Caco-2 (cell line): ENCODE results near the gene TMCC1. TPM values are rescaled to one million over a fixed set of nuclear protein-coding genes. Genes with fewer than 3 reads are reported as not detected.
A peak's percentile ranks its signal among the peaks of the same experiment; 100 is the strongest.

ENCODE experiments used
- BruUV-seq: library from RNA; stranded (reverse); fragments of 400-500 nt; replicated peaks from 2 replicates; lab custom pipeline; 2021; lab: Mats Ljungman, UMichigan
- CTCF ChIA-PET: fragments of 300-600 bp; sonication (Branson Sonifier 250); formaldehyde crosslinking; loops from one replicate; lab custom pipeline; 2022; ENCODE audit warnings: antibody characterized with exemption; lab: Charles Lee
- POLR2A ChIA-PET: fragments of 300-600 bp; sonication (Branson Sonifier 250); formaldehyde crosslinking; loops from one replicate; lab custom pipeline; 2022; ENCODE audit warnings: antibody characterized with exemption; lab: Charles Lee
- DNase-seq, 2 experiments: peaks; one replicate each; pipeline versions ENCODE4 v3.0.0 to v3.0.0-alpha.2; 2020 to 2022
- H3K27me3 ChIP-seq: replicated peaks from 2 replicates; pipeline ENCODE4 v1.6.0; 2011; ENCODE audit warnings: low read length; ENCODE audit not compliant: control insufficient read depth, insufficient read depth
- H3K36me3 ChIP-seq: 2 replicates; pipeline ENCODE4 v1.5.1; 2011; ENCODE audit warnings: low read length; ENCODE audit not compliant: control insufficient read depth, insufficient read depth
- H3K4me1 ChIP-seq: fragments of 250-450 bp; sonication (Bioruptor Pico); 2 replicates; pipeline ENCODE4 v1.5.1; 2020; ENCODE audit warnings: mild to moderate bottlenecking
- H3K4me3 ChIP-seq: 2 replicates; pipeline ENCODE4 v1.5.1; 2011; ENCODE audit warnings: low read depth, mild to moderate bottlenecking, control low read depth, low read length
- H3K9me3 ChIP-seq: fragments of 250-450 bp; sonication (Bioruptor Pico); 2 replicates; pipeline ENCODE4 v1.5.1; 2020; ENCODE audit warnings: mild to moderate bottlenecking, moderate library complexity
- H3K27ac Mint-ChIP-seq: one replicate; pipeline ENCODE4 v1.8.0; 2022; ENCODE audit warnings: mixed read lengths; ENCODE audit not compliant: unreplicated experiment
- H3K27me3 Mint-ChIP-seq: one replicate; pipeline ENCODE4 v1.8.0; 2022; ENCODE audit warnings: mixed read lengths; ENCODE audit not compliant: insufficient read depth, unreplicated experiment
- H3K36me3 Mint-ChIP-seq: one replicate; pipeline ENCODE4 v1.8.0; 2022; ENCODE audit warnings: mild to moderate bottlenecking, mixed read lengths; ENCODE audit not compliant: insufficient read depth, unreplicated experiment
- H3K4me1 Mint-ChIP-seq: one replicate; pipeline ENCODE4 v1.8.0; 2022; ENCODE audit warnings: low read depth, mixed read lengths; ENCODE audit not compliant: unreplicated experiment
- H3K4me3 Mint-ChIP-seq: one replicate; pipeline ENCODE4 v1.8.0; 2022; ENCODE audit warnings: mild to moderate bottlenecking, moderate library complexity, mixed read lengths; ENCODE audit not compliant: unreplicated experiment
- H3K9me3 Mint-ChIP-seq: one replicate; pipeline ENCODE4 v1.8.0; 2022; ENCODE audit warnings: mixed read lengths; ENCODE audit not compliant: unreplicated experiment
- CTCF ChIP-seq, 2 experiments: fragments of 200-600 bp in 1 of 2; IDR thresholded peaks; 1 replicate in 1 of 2; 2 replicates in 1 of 2; pipeline versions ENCODE4 v1.5.1 to v1.8.0; 2011 to 2022; ENCODE audit warnings: antibody characterized with exemption in 1 of 2, control low read depth in 1 of 2, inconsistent platforms in 1 of 2, low read depth in 1 of 2, low read length in 1 of 2, mild to moderate bottlenecking in 1 of 2, moderate library complexity in 1 of 2; ENCODE audit not compliant: insufficient read depth in 1 of 2, severe bottlenecking in 1 of 2, unreplicated experiment in 1 of 2
- intact Hi-C: fragments of 100-400 bp; cut with micrococcal nuclease; formaldehyde crosslinking; loops from one replicate; pipeline ENCODE4 v1.10.0; 2022; ENCODE audit not compliant: unreplicated experiment
- total RNA-seq: library from RNA; stranded (reverse); gene quantifications from 2 replicates; pipeline ENCODE4 v1.2.3, GENCODE V29; 2022

The TMCC1 gene
- total RNA-seq, 1 experiment from 2014 or later: 27.8 TPM

GRCh38 chr3:129937717-129938116 lies 44.2 kb upstream of the TMCC1 start:
- Mint-ChIP-seq H3K4me3 (no peak overlapping the region), H3K4me1 (no peaks in the 10 kb centered on the region), H3K36me3 (no peaks in the 10 kb centered on the region), H3K9me3 (no peaks in the 10 kb centered on the region), H3K27ac (no peak overlapping the region), H3K27me3 (no peaks in the 10 kb centered on the region)
- H3K9me3 ChIP-seq: no peaks in the 10 kb centered on the region
- BruUV-seq: no TSS peak
- intact Hi-C loops: no loop called here
- CTCF ChIA-PET: interaction anchor here (1.0 kb wide), 1 partner anchor 447 kb away, joined by 3 read pairs; no protein-coding TSS in a partner anchor
- H3K36me3 ChIP-seq: no peaks in the 10 kb centered on the region
- no peaks in the 10 kb centered on the region for H3K27me3 ChIP-seq
- POLR2A ChIA-PET: no interaction called here
- no peaks in the 10 kb centered on the region for H3K4me1 ChIP-seq
- H3K4me3 ChIP-seq: no peak overlapping the region
- no peak for DNase-seq
- TF ChIP-seq CTCF (IDR thresholded peaks at IDR 0.05; ENCODE audit: insufficient read depth in 1 of 2, low read depth in 1 of 2, low read length in 1 of 2, severe bottlenecking in 1 of 2, unreplicated experiment in 1 of 2): peak in 1 of 2 experiments; percentile 11

GRCh38 chr3:129936757-129937156 lies 43.2 kb upstream of the TMCC1 start:
- Mint-ChIP-seq H3K4me3 (peak overlapping the region; percentile 64), H3K27me3 (no peaks in the 10 kb centered on the region), H3K36me3 (no peaks in the 10 kb centered on the region), H3K9me3 (no peaks in the 10 kb centered on the region), H3K4me1 (no peaks in the 10 kb centered on the region), H3K27ac (no peak overlapping the region)
- no TSS peak for BruUV-seq
- Histone ChIP-seq H3K36me3 (no peaks in the 10 kb centered on the region), H3K9me3 (no peaks in the 10 kb centered on the region), H3K4me1 (no peaks in the 10 kb centered on the region), H3K4me3 (no peak overlapping the region), H3K27me3 (no peaks in the 10 kb centered on the region)
- intact Hi-C loops: no loop called here
- ChIA-PET POLR2A (no interaction called here), CTCF (no interaction called here)
- TF ChIP-seq CTCF (IDR thresholded peaks at IDR 0.05; ENCODE audit: insufficient read depth in 1 of 2, low read depth in 1 of 2, low read length in 1 of 2, severe bottlenecking in 1 of 2, unreplicated experiment in 1 of 2): no peak
- peak; percentile 50 to 71 for DNase-seq

GRCh38 chr3:129934234-129935123 lies 41.0 kb upstream of the TMCC1 start:
- Mint-ChIP-seq H3K27me3 (no peaks in the 10 kb centered on the region), H3K4me3 (no peak overlapping the region), H3K27ac (no peak overlapping the region), H3K9me3 (peaks cover 4% of the 10 kb centered on the region), H3K36me3 (no peaks in the 10 kb centered on the region), H3K4me1 (no peaks in the 10 kb centered on the region)
- Histone ChIP-seq H3K9me3 (no peaks in the 10 kb centered on the region), H3K27me3 (no peaks in the 10 kb centered on the region), H3K4me1 (no peaks in the 10 kb centered on the region), H3K36me3 (no peaks in the 10 kb centered on the region), H3K4me3 (no peak overlapping the region)
- ChIA-PET POLR2A (no interaction called here), CTCF (interaction anchor here (0.6 to 0.8 kb wide), 2 partner anchors 200 to 444 kb away, joined by 6 to 7 read pairs; no protein-coding TSS in a partner anchor)
- intact Hi-C loops: loop anchor here (1.0 to 2.0 kb wide), 5 partner anchors 26 to 306 kb away; partner anchors contain the start of gene TMCC1
- no TSS peak for BruUV-seq
- peak in 1 of 2 experiments; percentile 42 for DNase-seq
- peak; percentile 78 to 91 for TF ChIP-seq CTCF (IDR thresholded peaks at IDR 0.05; ENCODE audit: insufficient read depth in 1 of 2, low read depth in 1 of 2, low read length in 1 of 2, severe bottlenecking in 1 of 2, unreplicated experiment in 1 of 2)
